CD4-positive, alpha-beta T cell treated with Interleukin-17A for 4 hours (primary cell): ENCODE data around the gene ANKRD17.

ENCODE experiments used
- DNase-seq: peaks from one replicate; pipeline ENCODE4 v3.0.0-alpha.2; 2020; ENCODE audit warnings: mixed read lengths

Gene ANKRD17

DNA sequence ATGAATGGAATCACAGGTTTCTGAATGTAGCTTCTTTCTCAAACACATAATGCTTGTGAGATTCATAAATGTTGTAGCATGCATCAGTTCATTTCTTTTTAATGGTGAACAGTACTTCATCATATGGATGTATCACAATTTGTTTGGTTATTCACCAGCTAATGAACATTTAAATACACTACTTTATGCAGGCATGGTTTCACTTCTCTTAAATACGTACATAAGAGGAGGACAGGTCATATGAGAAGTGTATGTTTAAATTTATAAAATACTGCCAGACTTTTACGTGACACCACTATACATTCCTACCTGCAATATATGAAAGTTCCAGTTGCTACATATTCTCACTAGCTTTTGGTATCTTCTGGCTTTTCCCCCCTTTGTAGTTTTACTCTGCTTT is 65.4 kb downstream of the ANKRD17 start:
- no peak for DNase-seq

DNA sequence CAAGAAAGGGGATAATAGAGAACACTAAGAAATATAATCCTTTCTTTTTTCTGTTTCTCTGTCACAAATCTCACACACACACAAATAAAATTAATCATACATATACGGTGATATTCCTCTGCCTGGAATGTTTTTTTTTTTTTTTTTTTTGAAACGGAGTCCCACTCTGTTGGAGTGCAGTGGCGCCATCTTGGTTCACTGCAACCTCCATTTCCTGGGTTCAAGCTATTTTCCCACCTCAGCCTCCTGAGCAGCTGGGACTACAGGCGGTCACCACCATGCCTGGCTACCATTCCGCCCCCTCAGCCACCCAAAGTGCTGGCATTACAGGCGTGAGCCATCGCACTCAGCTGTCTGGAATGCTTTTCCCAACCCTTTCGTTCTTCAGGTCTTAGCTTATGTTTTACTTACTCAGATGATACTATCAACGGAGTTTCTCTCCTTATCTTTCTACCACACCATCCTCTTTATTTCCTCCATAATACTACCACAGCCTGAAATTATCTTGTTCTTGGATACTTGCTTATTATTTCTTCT is 69.3 kb downstream of the ANKRD17 start:
- DNase-seq, result no peak

DNA sequence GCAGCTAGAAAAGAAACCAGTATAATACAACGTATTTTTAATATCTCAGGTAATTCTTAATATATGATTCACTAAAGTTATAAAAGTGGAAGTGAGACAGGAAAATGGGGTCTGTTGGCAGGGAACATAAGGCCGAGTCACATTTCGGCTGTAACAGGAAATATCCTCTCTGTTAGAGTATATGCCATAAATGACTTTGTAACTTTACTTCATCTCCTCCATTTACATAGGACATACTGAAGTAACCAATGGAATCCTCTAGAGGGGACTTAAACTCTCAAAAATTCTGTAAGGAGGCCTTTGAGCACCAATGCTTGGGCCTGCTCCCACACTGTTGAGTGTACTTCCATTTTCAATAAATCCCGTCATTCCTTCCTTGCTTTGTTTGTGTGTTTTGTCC is 71.3 kb downstream of the ANKRD17 start:
- DNase-seq, result no peak

DNA sequence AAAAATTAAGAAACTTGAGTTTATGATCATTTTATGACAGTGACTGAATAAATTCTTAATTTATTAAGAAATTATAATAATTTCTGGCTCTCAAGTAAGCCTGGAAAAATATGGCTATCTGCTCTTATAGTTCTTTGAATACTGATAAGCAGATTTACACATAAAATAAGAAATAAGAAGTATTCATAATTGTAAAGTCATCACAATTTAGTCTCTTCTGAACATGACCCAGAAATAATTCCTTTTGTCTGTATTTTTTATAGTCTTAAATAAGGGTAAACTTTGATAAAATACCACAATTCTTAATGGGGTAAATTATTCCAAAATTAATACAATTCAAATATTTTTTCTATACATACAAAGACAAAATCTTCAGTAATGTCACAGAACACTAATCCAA is 72.7 kb downstream of the ANKRD17 start:
- DNase-seq, result no peak

DNA sequence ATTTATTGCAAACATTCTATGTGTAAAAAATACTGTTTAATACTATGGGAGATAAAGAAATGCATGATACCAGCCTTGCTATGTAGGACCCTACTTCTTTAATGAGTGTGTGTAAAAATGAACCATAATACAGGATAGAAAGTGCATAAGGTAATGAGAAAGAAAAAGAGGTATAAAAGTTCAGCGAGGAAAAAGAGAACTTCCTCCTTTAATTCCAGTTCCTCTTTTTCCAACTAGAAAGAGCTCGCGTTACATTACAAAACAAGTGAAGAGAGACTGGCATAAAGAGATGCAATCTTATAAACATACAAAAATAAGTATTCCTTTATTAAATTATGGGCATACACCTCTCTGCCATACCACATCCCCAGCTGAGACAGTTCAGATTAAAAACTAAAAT is 77.4 kb downstream of the ANKRD17 start:
- no peak for DNase-seq

DNA sequence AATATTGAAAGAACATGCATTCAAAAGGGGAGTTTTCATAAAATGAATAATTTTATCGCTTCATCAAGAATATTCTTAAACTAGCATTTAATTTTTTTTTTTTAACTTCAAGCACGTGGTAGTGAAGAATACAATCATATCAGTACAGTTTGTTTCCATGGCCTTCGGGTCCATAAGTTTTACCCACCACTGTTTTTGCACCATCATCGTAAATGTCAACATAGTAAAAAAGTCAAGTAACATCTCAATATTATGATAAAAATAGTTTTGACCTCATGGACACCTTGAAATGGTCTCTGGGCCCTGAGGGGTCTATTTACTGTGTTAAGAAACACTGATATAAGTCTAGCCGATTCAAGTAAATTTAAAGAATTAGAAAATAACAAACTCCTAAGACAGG is 80.2 kb downstream of the ANKRD17 start:
- DNase-seq, result no peak

DNA sequence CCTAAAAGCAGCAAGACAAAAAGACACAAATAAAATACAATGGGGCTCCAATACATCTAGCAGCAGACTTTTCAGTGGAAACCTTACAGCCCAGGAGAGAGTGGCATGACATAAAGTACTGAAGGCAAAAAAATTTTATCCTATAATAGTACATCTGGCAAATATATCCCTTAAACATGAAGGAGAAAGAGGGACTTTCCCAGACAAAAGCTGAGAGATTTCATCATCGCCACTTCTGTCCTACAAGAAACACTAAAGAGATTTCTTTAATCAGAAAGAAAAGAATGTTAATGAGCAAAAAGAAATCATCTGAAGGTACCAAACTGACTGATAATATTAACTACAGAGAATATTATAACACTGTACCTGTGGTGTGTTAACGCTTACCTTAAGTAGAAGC is 86.4 kb downstream of the ANKRD17 start:
- no peak for DNase-seq

DNA sequence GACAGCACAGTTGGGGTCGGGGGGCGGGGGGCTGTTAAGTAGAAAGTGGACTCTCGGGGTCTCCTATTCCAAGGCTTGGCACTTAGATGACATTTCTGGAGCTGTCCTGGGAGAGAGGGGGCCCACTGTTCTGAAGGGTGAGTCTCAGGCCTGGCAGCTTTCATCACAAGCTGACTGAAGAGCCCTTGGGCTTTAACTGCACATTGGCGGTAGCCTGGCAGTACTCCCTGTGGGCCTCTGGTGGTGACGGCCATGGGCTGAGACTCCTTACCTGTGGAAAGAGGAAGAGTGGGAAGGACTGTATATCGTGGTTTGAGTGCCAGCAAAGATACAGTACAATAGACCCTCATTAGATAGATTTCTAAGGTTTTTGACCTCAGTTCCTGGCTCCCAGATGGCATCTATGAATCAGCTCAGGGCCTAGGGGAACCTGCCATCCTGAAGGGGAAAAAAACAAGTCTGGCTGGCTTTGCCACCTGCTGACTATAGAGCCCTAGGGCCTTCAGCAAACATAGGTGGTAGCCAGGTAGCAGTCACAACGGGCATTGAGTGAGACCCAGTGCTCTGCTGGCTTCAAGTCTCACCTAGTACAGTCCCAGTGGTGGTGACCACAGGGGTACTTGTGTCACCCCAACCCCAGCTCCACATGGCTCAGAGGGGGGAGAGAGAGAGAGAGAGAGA is 87.9 kb downstream of the ANKRD17 start:
- no peak for DNase-seq

DNA sequence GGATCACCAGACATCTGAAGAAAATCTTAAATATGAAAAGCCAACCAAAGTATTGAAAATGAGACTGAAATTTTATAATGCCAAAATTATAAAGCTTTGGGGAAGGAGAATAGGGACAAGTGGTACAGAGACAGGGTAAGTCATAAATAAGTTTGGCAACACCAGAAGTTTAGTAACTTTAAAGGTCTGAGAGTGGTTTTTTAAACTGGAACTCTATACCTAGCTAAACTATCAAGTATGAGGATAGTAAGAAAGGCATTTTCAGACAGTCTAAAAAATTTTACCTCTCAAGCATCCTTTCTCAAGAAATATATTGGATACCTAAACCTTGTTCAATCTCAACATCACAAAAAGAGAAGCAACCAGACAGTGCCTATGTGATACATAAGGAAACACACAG is 92.4 kb downstream of the ANKRD17 start:
- no peak for DNase-seq

DNA sequence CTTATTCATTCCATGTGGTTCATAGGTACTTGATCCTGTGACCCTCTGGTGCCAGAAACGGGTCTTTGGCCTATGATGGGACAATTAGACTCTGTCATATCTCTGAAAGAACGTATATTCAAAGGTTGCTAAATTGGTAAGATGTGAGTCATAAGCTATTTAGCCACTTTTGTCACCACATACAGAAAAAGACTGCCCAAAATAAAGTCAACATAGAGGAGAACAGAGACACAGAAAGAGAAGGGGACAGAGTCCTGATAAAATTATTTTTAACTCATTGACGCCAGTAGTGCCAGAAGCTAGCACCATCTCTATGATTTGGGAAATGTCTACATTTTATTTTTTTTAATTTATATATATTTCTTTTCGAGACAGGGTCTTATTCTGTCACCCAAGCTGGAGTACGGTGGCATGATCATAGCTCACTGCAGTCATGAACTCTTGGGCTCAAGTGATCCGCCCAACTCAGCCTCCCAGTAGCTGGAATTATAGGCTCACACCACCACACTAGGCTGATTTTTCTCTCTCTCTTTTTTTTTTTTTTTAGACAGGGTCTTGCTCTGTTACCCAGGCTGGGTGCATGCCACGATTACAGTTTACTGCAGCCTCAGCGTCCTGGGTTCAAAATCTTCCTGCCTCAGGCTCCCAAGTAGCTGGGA is 96.9 kb downstream of the ANKRD17 start:
- DNase-seq, result no peak

DNA sequence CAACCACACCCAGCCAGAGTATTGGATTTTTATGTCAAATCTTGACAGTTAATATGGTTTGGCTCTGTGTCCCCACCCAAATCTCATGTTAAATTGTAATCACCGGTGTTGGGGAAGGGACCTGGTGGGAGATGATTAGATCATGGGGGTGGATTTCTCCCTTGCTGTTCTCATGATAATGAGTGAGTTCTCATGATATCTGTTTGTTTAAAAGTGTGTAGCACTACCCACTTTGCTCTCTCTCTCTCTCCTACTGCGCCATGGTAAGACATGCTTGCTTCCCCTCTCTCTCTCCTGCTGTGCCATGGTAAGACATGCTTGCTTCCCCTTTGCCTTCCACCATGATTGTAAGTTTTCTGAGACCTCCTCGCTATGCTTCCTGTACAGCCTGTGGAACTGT is 102.2 kb downstream of the ANKRD17 start:
- DNase-seq, result no peak

DNA sequence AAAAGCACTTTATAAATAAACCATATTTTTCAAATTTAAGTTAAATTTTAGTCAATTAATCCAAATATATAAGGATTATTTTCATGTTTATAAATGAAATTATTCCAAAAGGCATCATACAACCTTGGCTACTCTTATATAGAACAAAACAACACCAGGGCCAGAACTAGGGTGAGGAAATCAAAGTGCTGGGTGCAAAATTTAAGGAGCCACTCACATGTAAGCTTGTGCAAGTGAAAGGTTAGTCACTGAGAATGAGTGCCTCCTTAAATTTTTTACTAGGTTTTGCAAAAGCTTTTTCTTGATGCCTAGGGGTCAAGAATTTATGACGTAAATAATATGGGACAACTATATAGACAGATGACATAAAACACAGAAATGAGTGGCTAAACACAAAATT is 105.7 kb downstream of the ANKRD17 start:
- DNase-seq, result no peak

DNA sequence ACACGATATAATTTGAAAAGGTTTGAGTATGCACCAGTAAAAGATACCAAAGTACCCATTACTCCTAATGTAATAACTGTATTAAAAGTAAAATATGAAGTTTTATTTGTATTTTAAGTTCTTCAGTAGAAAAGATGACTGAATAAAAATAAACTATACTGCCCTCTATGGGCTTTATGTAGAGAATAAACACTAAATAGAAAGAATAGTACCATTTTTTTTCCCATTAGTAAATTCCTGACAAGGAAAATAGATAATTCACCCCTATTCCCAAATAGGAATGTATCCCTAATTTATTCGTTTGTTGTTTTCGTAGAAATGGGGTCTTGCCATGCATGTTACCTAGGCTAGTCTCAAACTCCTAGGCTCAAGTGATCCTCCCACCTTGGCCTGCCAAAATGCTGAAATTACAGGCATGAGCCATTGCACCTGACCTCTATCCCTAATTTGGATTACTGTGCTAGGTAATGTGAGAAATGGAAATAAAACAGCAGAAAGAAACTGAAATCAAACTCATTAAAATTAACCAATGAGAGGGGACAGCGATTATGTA is 115.5 kb downstream of the ANKRD17 start:
- DNase-seq, result no peak

DNA sequence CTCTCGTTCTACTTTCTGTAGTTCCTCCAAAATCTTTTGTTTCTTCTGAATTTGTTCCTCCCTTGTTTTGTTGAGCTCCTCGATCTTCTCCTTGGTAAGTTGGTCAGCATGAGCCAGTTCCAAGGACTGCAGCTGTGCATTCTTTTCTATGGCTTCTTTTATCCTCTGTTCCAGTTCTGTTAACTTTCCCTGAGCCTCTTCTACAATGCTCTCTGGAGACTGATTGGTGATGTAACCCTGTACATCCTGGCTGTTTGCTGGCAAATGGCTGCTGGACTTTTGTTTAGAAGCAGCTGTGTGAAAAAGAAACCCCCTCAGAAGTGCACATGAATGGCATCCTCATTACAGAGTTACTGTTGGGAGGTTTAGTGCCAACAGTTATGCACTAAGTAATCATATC is 118.6 kb downstream of the ANKRD17 start:
- no peak for DNase-seq

DNA sequence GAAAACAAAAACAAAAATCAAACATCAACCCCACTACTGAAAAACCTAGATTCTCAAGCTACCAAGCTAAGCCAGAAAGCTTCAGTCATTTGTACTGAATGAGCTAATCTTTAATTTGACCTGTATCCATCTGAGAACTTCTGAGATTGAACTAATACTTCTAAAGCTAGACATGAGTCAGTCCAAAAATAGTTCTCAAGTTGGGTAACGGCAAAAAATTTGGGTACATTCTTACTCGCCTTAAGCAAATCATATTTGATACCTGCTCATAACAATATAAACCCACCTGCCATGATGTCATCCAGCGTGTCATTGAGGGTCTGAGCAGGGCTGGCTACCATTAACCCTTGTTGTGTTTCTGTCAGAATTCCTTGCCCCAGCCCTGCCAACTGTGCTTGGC is 119.4 kb downstream of the ANKRD17 start:
- DNase-seq, result no peak

DNA sequence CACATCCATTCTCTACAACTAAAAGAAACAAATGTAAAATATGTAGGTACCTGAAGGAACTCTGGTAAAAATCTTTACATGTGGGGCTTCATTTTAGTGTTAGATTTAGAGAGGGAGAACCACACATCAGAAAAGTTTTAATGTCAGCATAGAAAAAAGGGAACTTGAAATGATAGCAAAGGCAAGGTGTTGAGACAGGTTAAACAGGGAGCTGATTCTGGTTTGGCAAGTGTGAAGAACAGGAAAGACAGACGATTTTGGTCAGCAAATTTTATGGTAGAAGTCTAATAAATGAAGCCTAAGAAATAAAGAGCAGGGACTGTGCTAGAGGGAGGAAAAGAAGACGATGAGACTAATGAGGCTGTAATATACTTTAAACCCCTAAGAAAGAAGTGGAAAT is 121.5 kb downstream of the ANKRD17 start:
- no peak for DNase-seq

DNA sequence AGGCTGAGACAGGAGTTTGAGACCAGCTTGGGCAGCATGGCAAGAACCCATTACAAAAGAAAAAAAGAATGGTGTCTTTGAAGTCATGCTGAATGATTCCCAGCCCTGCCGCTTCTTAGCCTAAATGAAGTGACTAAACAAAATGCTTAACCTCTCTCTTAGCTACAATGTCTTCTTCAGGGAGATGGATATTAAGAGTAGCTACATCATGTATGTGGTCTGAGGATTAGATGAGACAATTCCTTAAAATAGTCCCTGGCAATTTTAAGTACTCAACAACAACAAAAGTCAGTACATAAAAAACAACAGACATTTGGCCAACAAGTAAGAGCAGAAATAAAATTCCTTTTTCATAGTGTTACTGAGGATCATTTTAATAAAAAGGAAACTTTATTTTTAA is 124.8 kb downstream of the ANKRD17 start:
- no peak for DNase-seq

DNA sequence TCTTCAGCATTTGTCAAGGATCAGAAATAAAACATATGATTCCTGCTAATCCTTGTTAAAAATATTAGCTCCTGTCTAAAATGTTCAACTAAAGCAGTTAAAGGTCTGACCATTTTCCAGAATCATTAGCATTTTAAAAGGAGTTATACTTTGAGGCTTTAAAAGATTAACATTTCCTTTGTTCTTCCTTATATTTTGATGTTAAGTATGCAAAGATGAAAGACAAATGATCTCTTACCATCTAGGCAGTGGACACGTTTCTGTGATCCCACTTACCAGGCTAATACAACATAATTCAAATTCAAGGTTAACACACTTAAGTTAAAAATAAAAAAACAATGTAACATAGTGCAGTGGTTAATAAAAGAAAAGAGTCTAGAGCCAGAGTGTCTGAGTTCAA is 127.3 kb downstream of the ANKRD17 start:
- DNase-seq, result no peak

DNA sequence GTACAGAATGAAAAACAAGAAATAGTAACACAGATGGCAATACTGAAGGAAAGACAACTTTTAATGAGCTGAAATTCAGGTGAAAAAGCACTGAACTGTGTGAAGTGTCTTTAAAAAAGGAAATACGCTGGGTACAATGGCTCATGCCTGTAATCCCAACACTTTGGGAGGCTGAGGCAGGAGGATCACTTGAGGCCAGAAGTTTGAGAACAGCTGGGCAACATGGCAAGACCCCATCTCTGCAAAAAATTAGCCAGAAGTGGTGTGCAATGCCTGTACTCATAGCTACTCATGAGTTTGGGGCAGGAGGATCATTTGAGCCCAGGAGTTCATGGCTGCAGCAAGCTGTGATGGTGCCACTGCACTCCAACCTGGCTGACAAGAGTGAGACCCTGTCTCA is 129.3 kb downstream of the ANKRD17 start:
- no peak for DNase-seq

DNA sequence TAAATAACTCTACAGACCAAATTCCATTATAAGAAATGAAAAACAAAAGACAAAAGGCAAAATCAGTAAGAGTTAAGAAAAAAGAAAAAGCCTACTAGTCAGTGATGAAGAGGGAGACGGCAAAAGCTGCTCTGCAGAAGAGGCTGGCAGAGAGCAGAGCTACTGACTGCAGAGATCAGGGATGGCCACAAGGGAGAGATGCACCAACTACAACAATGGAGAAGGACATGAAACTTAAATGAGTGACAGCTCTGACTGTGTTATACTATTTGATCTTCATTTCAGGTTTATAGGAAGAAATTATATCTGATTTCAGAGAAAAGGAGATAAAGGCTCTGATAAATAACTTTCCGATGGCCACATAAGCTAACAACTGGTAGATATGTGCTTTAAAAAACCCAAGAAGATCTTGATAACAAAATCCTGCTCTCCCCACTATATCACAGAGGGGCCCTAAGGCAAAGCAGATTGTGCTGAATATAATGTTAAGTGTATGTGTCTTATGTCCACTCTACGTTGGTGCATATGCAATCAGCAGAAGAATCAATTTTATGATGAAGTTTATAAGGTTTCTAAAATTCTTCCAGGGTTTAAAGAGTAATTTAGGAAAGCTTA is 130.7 kb downstream of the ANKRD17 start:
- peak; percentile 11 for DNase-seq

DNA sequence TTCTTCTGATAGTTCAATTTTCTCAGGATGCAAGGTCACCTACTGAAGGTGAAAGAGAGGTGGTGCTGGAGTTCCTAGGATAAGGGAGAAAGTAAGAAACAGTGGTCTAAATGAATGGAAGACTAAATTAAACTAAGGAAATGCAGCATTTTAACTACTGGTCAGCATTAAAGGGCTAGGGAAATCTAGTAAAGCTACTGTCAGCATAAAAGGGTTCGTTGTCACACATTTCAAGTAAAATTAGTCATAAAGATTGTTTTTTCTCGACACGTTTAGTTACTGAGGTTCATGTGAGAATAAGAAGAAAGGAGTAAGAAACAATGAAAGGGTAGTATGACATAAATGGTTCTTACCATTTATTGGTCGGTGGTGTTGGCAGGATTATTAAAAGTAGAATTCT is 149.1 kb downstream of the ANKRD17 start:
- no peak for DNase-seq

DNA sequence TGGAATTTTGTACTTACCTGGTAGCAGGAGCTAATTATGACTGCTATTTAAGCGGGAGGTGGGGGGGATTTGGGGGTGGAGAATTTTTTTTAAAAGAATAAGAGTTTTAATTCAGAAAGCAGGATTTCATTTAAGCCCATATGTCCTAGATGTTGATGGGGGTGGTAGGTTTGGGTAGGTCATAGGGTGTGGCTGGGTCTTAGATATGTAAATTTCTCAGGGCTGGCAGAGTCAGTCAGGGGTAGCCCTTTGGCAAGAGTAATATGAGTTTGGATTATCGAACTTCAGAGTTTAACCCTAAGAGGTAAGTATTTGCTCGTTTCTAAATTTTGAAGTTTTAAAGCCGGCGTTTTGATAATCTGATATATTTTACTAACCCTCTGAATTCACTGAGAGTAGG is 153.9 kb downstream of the ANKRD17 start:
- DNase-seq, result no peak

DNA sequence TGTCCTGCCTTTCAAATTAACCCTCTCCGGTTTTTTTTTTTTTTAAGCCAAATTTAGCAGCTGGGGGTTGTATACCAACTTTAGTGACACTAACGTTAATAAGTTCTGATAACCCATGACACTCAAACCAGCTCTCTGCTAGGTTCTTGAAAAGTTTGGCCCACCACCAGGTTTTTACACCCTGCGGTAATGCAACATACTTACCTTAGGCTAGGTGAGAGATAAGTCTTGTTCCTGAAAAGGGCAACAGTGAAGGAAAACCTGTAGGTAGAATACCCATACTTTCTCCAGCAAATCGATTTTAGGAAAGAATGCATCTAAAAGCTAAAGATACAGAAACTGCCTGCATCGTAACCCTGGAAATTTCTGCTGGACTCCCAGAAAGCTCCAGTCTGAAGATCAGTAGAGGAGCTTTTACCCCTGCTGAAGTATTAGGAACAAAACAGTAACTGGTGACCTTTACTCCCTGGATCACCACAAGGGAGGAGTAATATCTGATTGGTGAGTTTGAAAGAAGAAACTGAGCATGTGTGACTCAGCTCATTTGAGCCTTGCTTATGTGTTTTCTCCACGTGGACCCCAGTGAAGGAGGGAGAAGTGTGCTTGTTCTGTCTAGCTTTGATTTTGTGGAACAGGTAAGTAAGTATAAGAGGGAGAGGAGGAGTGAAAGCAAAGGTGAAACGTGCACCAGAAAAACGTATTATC is 154.6 kb downstream of the ANKRD17 start:
- no peak for DNase-seq
